ENCODE results near the gene RAB7A.

The RAB7A gene

DNA sequence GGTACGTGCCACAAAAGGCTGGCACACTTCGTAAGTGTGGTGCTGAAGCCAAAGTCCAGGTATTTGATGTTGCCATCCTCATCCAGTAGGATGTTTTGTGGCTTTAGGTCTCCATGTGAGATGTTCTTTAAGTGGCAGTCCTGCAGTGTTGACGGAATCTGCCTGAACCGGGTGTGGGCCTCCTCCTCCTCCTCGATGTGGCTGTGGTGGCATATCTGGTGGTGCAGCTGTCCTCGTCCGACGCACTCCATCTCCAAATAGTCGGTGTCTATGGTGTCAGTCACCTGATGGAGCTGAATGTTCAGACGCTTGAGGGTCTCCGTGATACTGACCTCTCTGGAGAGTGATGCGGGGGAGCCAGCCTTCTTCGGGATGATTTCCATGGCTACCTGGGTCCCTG, 123.0 kb downstream of the RAB7A start:
- TF ChIP-seq FOXM1 (IDR thresholded peaks at IDR 0.05; ENCODE audit: borderline replicate concordance, low read depth) (no peak), RAD21 (IDR thresholded peaks at IDR 0.05; ENCODE audit: low read depth) (no peak), TEAD4 (IDR thresholded peaks at IDR 0.05) (no peak), ZBTB7A (IDR thresholded peaks at IDR 0.05; ENCODE audit: low read depth) (no peak), EP300 (IDR thresholded peaks at IDR 0.05; ENCODE audit: borderline replicate concordance) (no peak), NFIC (IDR thresholded peaks at IDR 0.05) (no peak)
- TF ChIP-seq, protein P1, sequence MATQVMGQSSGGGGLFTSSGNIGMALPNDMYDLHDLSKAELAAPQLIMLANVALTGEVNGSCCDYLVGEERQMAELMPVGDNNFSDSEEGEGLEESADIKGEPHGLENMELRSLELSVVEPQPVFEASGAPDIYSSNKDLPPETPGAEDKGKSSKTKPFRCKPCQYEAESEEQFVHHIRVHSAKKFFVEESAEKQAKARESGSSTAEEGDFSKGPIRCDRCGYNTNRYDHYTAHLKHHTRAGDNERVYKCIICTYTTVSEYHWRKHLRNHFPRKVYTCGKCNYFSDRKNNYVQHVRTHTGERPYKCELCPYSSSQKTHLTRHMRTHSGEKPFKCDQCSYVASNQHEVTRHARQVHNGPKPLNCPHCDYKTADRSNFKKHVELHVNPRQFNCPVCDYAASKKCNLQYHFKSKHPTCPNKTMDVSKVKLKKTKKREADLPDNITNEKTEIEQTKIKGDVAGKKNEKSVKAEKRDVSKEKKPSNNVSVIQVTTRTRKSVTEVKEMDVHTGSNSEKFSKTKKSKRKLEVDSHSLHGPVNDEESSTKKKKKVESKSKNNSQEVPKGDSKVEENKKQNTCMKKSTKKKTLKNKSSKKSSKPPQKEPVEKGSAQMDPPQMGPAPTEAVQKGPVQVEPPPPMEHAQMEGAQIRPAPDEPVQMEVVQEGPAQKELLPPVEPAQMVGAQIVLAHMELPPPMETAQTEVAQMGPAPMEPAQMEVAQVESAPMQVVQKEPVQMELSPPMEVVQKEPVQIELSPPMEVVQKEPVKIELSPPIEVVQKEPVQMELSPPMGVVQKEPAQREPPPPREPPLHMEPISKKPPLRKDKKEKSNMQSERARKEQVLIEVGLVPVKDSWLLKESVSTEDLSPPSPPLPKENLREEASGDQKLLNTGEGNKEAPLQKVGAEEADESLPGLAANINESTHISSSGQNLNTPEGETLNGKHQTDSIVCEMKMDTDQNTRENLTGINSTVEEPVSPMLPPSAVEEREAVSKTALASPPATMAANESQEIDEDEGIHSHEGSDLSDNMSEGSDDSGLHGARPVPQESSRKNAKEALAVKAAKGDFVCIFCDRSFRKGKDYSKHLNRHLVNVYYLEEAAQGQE (IDR thresholded peaks at IDR 0.05; ENCODE audit: low read depth): no peak

DNA sequence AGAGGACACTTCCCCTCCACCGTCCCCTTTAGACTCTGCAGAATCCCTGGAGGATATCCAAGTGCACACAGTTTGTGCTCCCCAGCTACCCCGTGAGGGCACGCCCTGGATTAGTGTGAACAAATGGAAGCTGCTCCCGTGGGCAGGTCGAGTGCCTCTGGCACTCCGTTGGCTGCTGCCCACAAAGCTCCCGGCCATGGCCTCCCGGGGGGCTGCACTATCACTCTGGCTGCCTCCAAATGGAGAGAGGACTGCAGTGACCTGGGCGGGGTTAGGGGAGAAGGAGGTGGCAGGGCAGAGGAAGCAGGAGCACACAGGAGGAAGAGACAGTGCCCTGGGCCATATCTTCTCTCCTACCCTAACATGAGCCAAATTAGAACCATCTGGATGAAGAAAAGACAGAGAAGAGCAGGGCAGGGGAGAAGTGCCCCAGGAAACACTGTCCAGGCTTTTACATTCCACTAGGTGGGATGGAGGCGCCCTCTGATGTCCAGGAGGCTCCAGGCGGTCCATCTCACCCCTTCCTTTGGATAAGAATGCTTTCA, 124.0 kb downstream of the RAB7A start:
- TF ChIP-seq TEAD4 (IDR thresholded peaks at IDR 0.05) (no peak), NFIC (IDR thresholded peaks at IDR 0.05) (no peak), TAF1 (IDR thresholded peaks at IDR 0.05; ENCODE audit: low read depth) (no peak), ZBTB7A (IDR thresholded peaks at IDR 0.05; ENCODE audit: low read depth) (no peak), RAD21 (IDR thresholded peaks at IDR 0.05; ENCODE audit: low read depth) (peak; percentile 52)

DNA sequence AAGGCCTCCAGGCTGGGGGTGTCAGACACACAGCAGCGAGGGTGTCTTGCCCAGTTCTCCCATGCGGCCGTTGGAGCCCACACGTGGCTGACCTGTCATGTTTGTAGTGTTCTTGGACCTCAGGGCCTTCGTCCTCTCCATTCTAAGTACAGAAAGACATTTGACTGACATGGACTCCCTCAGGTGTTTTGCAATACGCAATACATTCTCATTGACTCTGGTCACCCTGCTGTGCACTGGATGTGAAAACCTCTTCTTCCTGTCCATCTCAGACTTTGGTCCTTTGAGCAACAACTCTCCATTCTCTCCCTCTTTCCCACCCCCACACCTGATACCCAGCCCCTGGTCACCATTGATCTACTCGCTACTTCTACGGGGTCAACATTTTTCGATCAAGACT, 124.6 kb downstream of the RAB7A start:
- TF ChIP-seq TAF1 (IDR thresholded peaks at IDR 0.05; ENCODE audit: low read depth) (no peak), EP300 (IDR thresholded peaks at IDR 0.05; ENCODE audit: borderline replicate concordance) (no peak), NFIC (IDR thresholded peaks at IDR 0.05) (no peak), FOXM1 (IDR thresholded peaks at IDR 0.05; ENCODE audit: borderline replicate concordance, low read depth) (no peak), CEBPB (IDR thresholded peaks at IDR 0.05) (no peak; the same call in 1 of the 2 replicates), TEAD4 (IDR thresholded peaks at IDR 0.05) (no peak), YY1 (IDR thresholded peaks at IDR 0.05; ENCODE audit: low read depth) (no peak), CREB1 (IDR thresholded peaks at IDR 0.05; ENCODE audit: low read depth) (no peak), TCF12 (IDR thresholded peaks at IDR 0.05; ENCODE audit: low read depth) (no peak), RAD21 (IDR thresholded peaks at IDR 0.05; ENCODE audit: low read depth) (no peak), EGR1 (IDR thresholded peaks at IDR 0.05) (no peak), ZBTB7A (IDR thresholded peaks at IDR 0.05; ENCODE audit: low read depth) (no peak)
- TF ChIP-seq, protein P2, sequence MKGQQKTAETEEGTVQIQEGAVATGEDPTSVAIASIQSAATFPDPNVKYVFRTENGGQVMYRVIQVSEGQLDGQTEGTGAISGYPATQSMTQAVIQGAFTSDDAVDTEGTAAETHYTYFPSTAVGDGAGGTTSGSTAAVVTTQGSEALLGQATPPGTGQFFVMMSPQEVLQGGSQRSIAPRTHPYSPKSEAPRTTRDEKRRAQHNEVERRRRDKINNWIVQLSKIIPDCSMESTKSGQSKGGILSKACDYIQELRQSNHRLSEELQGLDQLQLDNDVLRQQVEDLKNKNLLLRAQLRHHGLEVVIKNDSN (IDR thresholded peaks at IDR 0.05): no peak
- TF ChIP-seq, protein P3, sequence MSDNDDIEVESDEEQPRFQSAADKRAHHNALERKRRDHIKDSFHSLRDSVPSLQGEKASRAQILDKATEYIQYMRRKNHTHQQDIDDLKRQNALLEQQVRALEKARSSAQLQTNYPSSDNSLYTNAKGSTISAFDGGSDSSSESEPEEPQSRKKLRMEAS (IDR thresholded peaks at IDR 0.05): no peak
- TF ChIP-seq, protein P1 (IDR thresholded peaks at IDR 0.05; ENCODE audit: low read depth): no peak

DNA sequence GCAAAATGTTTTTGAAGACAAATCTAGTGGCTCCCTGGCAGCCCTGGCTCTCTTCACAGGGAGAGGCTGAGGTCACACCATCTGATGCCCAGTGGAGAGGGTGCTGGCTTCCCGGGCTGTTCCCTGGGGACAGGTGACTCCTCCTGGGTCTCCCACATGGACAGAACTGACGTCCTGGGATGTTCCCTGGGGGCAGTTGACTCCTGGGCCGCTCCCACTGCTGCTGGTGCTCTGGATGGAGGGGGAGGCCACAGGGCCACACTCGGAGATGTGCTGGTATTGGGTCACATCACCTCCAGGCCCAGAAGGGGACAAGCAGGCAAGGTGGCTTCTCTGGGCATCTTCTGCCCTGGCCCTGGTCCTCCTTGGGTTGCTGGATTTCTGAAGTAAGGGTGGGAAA, 125.6 kb downstream of the RAB7A start:
- no peak for TF ChIP-seq EGR1 (IDR thresholded peaks at IDR 0.05)
- TF ChIP-seq FOXM1 (IDR thresholded peaks at IDR 0.05; ENCODE audit: borderline replicate concordance, low read depth): no peak
- TF ChIP-seq YY1 (IDR thresholded peaks at IDR 0.05; ENCODE audit: low read depth): no peak
- no peak for TF ChIP-seq NFIC (IDR thresholded peaks at IDR 0.05)
- no peak for TF ChIP-seq ZBTB7A (IDR thresholded peaks at IDR 0.05; ENCODE audit: low read depth)
- TF ChIP-seq TAF1 (IDR thresholded peaks at IDR 0.05; ENCODE audit: low read depth): no peak
- no peak for TF ChIP-seq EP300 (IDR thresholded peaks at IDR 0.05; ENCODE audit: borderline replicate concordance)
- TF ChIP-seq CREB1 (IDR thresholded peaks at IDR 0.05; ENCODE audit: low read depth): no peak
- TF ChIP-seq TEAD4 (IDR thresholded peaks at IDR 0.05): no peak
- TF ChIP-seq CEBPB (IDR thresholded peaks at IDR 0.05): no peak
- TF ChIP-seq, protein P2 (IDR thresholded peaks at IDR 0.05): no peak
- no peak for TF ChIP-seq TCF12 (IDR thresholded peaks at IDR 0.05; ENCODE audit: low read depth)
- TF ChIP-seq, protein P3 (IDR thresholded peaks at IDR 0.05): no peak
- no peak for TF ChIP-seq RAD21 (IDR thresholded peaks at IDR 0.05; ENCODE audit: low read depth)
- TF ChIP-seq, protein P1 (IDR thresholded peaks at IDR 0.05; ENCODE audit: low read depth): no peak
